Endodermal cell (in vitro differentiated cells): ENCODE results near the gene PCNX4. TPM values are rescaled to one million over a fixed set of nuclear protein-coding genes. Genes with fewer than 3 reads are reported as not detected.

Experiments used
- DNase-seq: peaks from one replicate; pipeline ENCODE4 v3.0.0-alpha.2; 2017
- H3K27ac ChIP-seq: 2 replicates; pipeline ENCODE4 v1.5.1; 2013; ENCODE audit warnings: mild to moderate bottlenecking, low read depth, low read length, moderate library complexity
- H3K27me3 ChIP-seq: 2 replicates; pipeline ENCODE4 v1.6.1; 2013; ENCODE audit warnings: mild to moderate bottlenecking, low read length, moderate library complexity; ENCODE audit not compliant: insufficient read depth, control insufficient read depth, poor library complexity, severe bottlenecking
- H3K36me3 ChIP-seq: 2 replicates; pipeline ENCODE4 v1.7.0; 2013; ENCODE audit warnings: mild to moderate bottlenecking, low read length, moderate library complexity; ENCODE audit not compliant: control insufficient read depth, insufficient read depth
- H3K4me1 ChIP-seq: one replicate; pipeline ENCODE4 v1.7.0; 2013; ENCODE audit warnings: low read length; ENCODE audit not compliant: control insufficient read depth, insufficient read depth
- H3K4me3 ChIP-seq: 2 replicates; pipeline ENCODE4 v1.5.1; 2013; ENCODE audit warnings: mild to moderate bottlenecking, low read length, moderate library complexity
- H3K9ac ChIP-seq: 2 replicates; pipeline ENCODE4 v1.6.1; 2013; ENCODE audit warnings: mild to moderate bottlenecking, low read length, moderate library complexity; ENCODE audit not compliant: poor library complexity, severe bottlenecking; ENCODE audit errors: extremely low read depth
- H3K9me3 ChIP-seq: 2 replicates; pipeline ENCODE4 v1.6.1; 2013; ENCODE audit warnings: mild to moderate bottlenecking, low read length, moderate library complexity; ENCODE audit not compliant: control insufficient read depth
- H3K27ac Mint-ChIP-seq: 2 replicates; pipeline ENCODE4 v1.8.0; 2020; ENCODE audit warnings: mixed read lengths
- H3K27me3 Mint-ChIP-seq: 2 replicates; pipeline ENCODE4 v1.8.0; 2021; ENCODE audit warnings: mild to moderate bottlenecking, mixed read lengths; ENCODE audit not compliant: insufficient read depth
- H3K36me3 Mint-ChIP-seq: 2 replicates; pipeline ENCODE4 v1.8.0; 2020; ENCODE audit warnings: low read depth, mixed read lengths
- H3K4me1 Mint-ChIP-seq: 2 replicates; pipeline ENCODE4 v1.8.0; 2020; ENCODE audit warnings: mixed read lengths
- H3K4me3 Mint-ChIP-seq: 2 replicates; pipeline ENCODE4 v1.8.0; 2020; ENCODE audit warnings: mild to moderate bottlenecking, moderate library complexity, mixed read lengths
- H3K9me3 Mint-ChIP-seq: 2 replicates; pipeline ENCODE4 v1.8.0; 2020; ENCODE audit warnings: mild to moderate bottlenecking, mixed read lengths
- WGBS, 2 experiments: methylation state at CpG; one replicate each; pipeline versions ENCODE4 v1.1.5 to v1.1.7; 2013; ENCODE audit warnings: missing lambda C conversion rate in 2 of 2, mixed read lengths in 1 of 2; ENCODE audit not compliant: insufficient coverage in 1 of 2, insufficient read length in 1 of 2; 5-methylcytosine and 5-hydroxymethylcytosine counted together
- total RNA-seq, 2 donors: library from RNA; stranded (reverse); fragmentation: NEBNext Ultra II Directional in 1 of 2; extraction: Animal tissue kit (Norgen Biotek cat#: 25700) in 1 of 2; gene quantifications; 2 replicates in 1 of 2; 3 replicates in 1 of 2; pipeline ENCODE4 v1.2.1, GENCODE V29; 2021
- TF ChIP-seq, protein P1 (sequence below): fragments of 200-600 bp; sonication (generic); conservative IDR thresholded peaks from 2 replicates; pipeline ENCODE4 v1.5.0; 2021; ENCODE audit warnings: antibody characterized with exemption, mild to moderate bottlenecking

Gene PCNX4
- total RNA-seq, 2 donors from 2014 or later: 61.1 to 74.3 TPM

DNA sequence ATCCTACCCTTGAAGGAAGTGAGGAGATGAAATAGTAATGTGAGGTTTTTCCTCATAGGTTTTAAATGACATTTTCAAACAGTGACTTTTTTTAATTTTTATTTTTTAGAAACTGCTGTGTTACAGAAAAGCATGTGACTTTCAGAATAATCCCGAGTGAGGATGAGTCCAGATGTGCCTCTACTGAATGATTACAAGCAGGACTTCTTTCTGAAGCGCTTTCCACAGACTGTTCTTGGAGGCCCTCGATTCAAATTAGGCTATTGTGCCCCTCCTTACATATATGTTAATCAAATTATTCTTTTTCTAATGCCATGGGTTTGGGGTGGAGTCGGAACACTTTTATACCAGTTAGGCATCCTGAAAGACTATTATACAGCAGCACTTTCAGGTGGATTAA lies 15.8 kb downstream of the PCNX4 start:
- TF ChIP-seq, protein P1, sequence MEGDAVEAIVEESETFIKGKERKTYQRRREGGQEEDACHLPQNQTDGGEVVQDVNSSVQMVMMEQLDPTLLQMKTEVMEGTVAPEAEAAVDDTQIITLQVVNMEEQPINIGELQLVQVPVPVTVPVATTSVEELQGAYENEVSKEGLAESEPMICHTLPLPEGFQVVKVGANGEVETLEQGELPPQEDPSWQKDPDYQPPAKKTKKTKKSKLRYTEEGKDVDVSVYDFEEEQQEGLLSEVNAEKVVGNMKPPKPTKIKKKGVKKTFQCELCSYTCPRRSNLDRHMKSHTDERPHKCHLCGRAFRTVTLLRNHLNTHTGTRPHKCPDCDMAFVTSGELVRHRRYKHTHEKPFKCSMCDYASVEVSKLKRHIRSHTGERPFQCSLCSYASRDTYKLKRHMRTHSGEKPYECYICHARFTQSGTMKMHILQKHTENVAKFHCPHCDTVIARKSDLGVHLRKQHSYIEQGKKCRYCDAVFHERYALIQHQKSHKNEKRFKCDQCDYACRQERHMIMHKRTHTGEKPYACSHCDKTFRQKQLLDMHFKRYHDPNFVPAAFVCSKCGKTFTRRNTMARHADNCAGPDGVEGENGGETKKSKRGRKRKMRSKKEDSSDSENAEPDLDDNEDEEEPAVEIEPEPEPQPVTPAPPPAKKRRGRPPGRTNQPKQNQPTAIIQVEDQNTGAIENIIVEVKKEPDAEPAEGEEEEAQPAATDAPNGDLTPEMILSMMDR: no peak
- H3K36me3 Mint-ChIP-seq: peaks cover 33% of the 10 kb centered on the region
- no peaks in the 10 kb centered on the region for H3K27me3 Mint-ChIP-seq
- Histone ChIP-seq H3K27me3 (no peaks in the 10 kb centered on the region), H3K27ac (no peak overlapping the region), H3K36me3 (peaks cover 33% of the 10 kb centered on the region), H3K9me3 (no peaks in the 10 kb centered on the region), H3K9ac (no peak overlapping the region), H3K4me3 (no peak overlapping the region), H3K4me1 (no peaks in the 10 kb centered on the region)
- H3K4me1 Mint-ChIP-seq: peaks cover 1% of the 10 kb centered on the region
- WGBS, 2 experiments: 92 to 100% methylated on average over 1 to 4 of the region's 4 CpGs
- no peak for DNase-seq
- H3K4me3 Mint-ChIP-seq: no peak overlapping the region
- H3K9me3 Mint-ChIP-seq: no peaks in the 10 kb centered on the region
- no peak overlapping the region for H3K27ac Mint-ChIP-seq

DNA sequence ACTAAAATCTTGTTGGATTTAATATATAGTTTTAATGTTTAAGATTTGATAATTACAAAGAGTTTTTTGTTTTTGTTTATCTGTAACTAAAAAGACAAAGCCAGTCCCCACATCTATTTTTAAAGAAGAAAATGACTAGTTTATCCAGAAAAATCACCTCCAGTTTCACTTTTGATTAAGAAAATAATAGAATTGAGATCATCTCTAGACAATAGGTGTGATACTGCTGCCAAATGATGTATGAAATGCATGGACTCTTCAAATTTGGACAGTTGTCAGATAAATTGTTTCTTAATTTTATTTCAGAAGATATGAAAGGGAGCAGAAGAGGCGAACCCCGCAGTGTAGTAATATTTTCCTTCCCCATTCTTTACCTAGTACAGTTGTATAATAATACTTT lies 20.0 kb downstream of the PCNX4 start:
- Mint-ChIP-seq H3K4me1 (no peaks in the 10 kb centered on the region), H3K27ac (no peak overlapping the region), H3K27me3 (no peaks in the 10 kb centered on the region), H3K4me3 (no peak overlapping the region), H3K9me3 (no peaks in the 10 kb centered on the region), H3K36me3 (peaks cover 38% of the 10 kb centered on the region)
- H3K36me3 ChIP-seq: peaks cover 55% of the 10 kb centered on the region
- TF ChIP-seq, protein P1: no peak
- no peaks in the 10 kb centered on the region for H3K4me1 ChIP-seq
- no peak overlapping the region for H3K27ac ChIP-seq
- H3K9me3 ChIP-seq: no peaks in the 10 kb centered on the region
- H3K4me3 ChIP-seq: no peak overlapping the region
- no CpG with 5 or more reads among the region's 2 CpGs for WGBS, 2 experiments
- H3K9ac ChIP-seq: no peak overlapping the region
- no peak for DNase-seq
- no peaks in the 10 kb centered on the region for H3K27me3 ChIP-seq

DNA sequence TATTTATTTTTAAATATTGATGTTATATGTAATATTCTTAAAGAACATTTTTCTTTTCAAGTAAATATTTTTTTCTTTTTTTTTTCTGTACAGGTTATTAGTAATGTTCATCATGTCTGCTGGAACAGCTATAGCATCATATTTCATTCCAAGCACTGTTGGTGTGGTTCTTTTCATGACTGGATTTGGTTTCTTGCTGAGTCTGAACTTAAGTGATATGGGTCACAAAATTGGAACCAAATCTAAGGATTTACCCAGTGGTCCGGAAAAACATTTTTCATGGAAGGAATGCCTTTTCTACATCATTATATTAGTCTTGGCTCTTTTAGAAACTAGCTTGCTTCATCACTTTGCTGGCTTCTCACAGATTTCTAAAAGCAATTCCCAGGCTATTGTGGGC lies 23.2 kb downstream of the PCNX4 start:
- Histone ChIP-seq H3K27me3 (no peaks in the 10 kb centered on the region), H3K9me3 (no peaks in the 10 kb centered on the region), H3K4me3 (no peak overlapping the region), H3K4me1 (no peaks in the 10 kb centered on the region), H3K27ac (no peak overlapping the region), H3K36me3 (peaks cover 62% of the 10 kb centered on the region), H3K9ac (no peak overlapping the region)
- no peaks in the 10 kb centered on the region for H3K9me3 Mint-ChIP-seq
- no peaks in the 10 kb centered on the region for H3K4me1 Mint-ChIP-seq
- DNase-seq: no peak
- no peaks in the 10 kb centered on the region for H3K27me3 Mint-ChIP-seq
- no peak overlapping the region for H3K27ac Mint-ChIP-seq
- WGBS, 2 experiments: 54% methylated on average over 1 of the region's 1 CpG; no CpG with 5 or more reads in 1 of the 2 experiments
- peaks cover 35% of the 10 kb centered on the region for H3K36me3 Mint-ChIP-seq
- H3K4me3 Mint-ChIP-seq: no peak overlapping the region
- TF ChIP-seq, protein P1: no peak
